ENCODE data around the gene UBE2J2. TPM values are rescaled to one million over a fixed set of nuclear protein-coding genes. Genes with fewer than 3 reads are reported as not detected.

Gene UBE2J2
- total RNA-seq, 2 experiments from 2014 or later = 48.5 to 49.7 TPM

GRCh38 chr1:1307261-1307922, 33.7 kb upstream of the UBE2J2 start:
- CTCF ChIA-PET = interaction anchor here (1.3 kb wide), 1 partner anchor 39 kb away, joined by 5 read pairs; no protein-coding TSS in a partner anchor
- H3K27me3 Mint-ChIP-seq (ENCODE audit: low read depth) = no peaks in the 10 kb centered on the region
- peak overlapping the region; percentile 78 for H3K4me3 Mint-ChIP-seq
- no peak overlapping the region for H3K27ac Mint-ChIP-seq
- no peak for DNase-seq
- no peaks in the 10 kb centered on the region for H3K9me3 Mint-ChIP-seq
- peaks cover 23% of the 10 kb centered on the region for H3K4me1 Mint-ChIP-seq (ENCODE audit: low read depth)
- intact Hi-C loops (cut with micrococcal nuclease) = loop anchor here (5.0 kb wide), 1 partner anchor 200 kb away; no protein-coding TSS in a partner anchor
- peaks cover 3% of the 10 kb centered on the region for H3K36me3 Mint-ChIP-seq (ENCODE audit: low read depth)

GRCh38 chr1:1306661-1307260, 33.1 kb upstream of the UBE2J2 start:
- no peaks in the 10 kb centered on the region for H3K27me3 Mint-ChIP-seq (ENCODE audit: low read depth)
- no peak for DNase-seq
- H3K4me1 Mint-ChIP-seq (ENCODE audit: low read depth) = peaks cover 23% of the 10 kb centered on the region
- intact Hi-C loops (cut with micrococcal nuclease) = loop anchor here (5.0 kb wide), 1 partner anchor 201 kb away; no protein-coding TSS in a partner anchor
- H3K27ac Mint-ChIP-seq = no peak overlapping the region
- peak overlapping the region; percentile 78 for H3K4me3 Mint-ChIP-seq
- no peaks in the 10 kb centered on the region for H3K9me3 Mint-ChIP-seq
- peaks cover 3% of the 10 kb centered on the region for H3K36me3 Mint-ChIP-seq (ENCODE audit: low read depth)
- CTCF ChIA-PET = interaction anchor here (1.3 kb wide), 1 partner anchor 40 kb away, joined by 5 read pairs; no protein-coding TSS in a partner anchor

- Mint-ChIP-seq H3K36me3 (ENCODE audit: low read depth) (peaks cover 3% of the 10 kb centered on the region), H3K9me3 (no peaks in the 10 kb centered on the region), H3K27me3 (ENCODE audit: low read depth) (no peaks in the 10 kb centered on the region), H3K4me3 (peak overlapping the region; percentile 78), H3K4me1 (ENCODE audit: low read depth) (peaks cover 23% of the 10 kb centered on the region), H3K27ac (peak overlapping the region; percentile 54)
- CTCF ChIA-PET = interaction anchor here (1.2 kb wide), 1 partner anchor 242 kb away, joined by 4 read pairs; no protein-coding TSS in a partner anchor
- DNase-seq = peak; percentile 49
- intact Hi-C loops (cut with micrococcal nuclease) = loop anchor here (5.0 kb wide), 1 partner anchor 201 kb away; no protein-coding TSS in a partner anchor
Measured at GRCh38 chr1:1306070-1306660, 32.5 kb upstream of the UBE2J2 start.

- Mint-ChIP-seq H3K4me3 (peak overlapping the region; percentile 78), H3K27me3 (ENCODE audit: low read depth) (no peaks in the 10 kb centered on the region), H3K27ac (peak overlapping the region; percentile 54), H3K4me1 (ENCODE audit: low read depth) (peaks cover 21% of the 10 kb centered on the region), H3K36me3 (ENCODE audit: low read depth) (no peaks in the 10 kb centered on the region), H3K9me3 (no peaks in the 10 kb centered on the region)
- intact Hi-C loops (cut with micrococcal nuclease) = loop anchor here (1.0 to 5.0 kb wide), 2 partner anchors 67 to 202 kb away; no protein-coding TSS in a partner anchor
- peak; percentile 69 for DNase-seq
- CTCF ChIA-PET = interaction anchor here (0.6 to 1.2 kb wide), 3 partner anchors 66 to 288 kb away, joined by 3 to 4 read pairs (median 3); no protein-coding TSS in a partner anchor
Measured at GRCh38 chr1:1305300-1306069, 31.8 kb upstream of the UBE2J2 start.

- Mint-ChIP-seq H3K4me1 (ENCODE audit: low read depth) (peaks cover 21% of the 10 kb centered on the region), H3K9me3 (no peaks in the 10 kb centered on the region), H3K4me3 (no peak overlapping the region), H3K27ac (no peak overlapping the region), H3K36me3 (ENCODE audit: low read depth) (no peaks in the 10 kb centered on the region), H3K27me3 (ENCODE audit: low read depth) (no peaks in the 10 kb centered on the region)
- intact Hi-C loops (cut with micrococcal nuclease) = loop anchor here (1.0 to 5.0 kb wide), 2 partner anchors 68 to 203 kb away; no protein-coding TSS in a partner anchor
- CTCF ChIA-PET = interaction anchor here (0.6 to 1.2 kb wide), 2 partner anchors 241 to 289 kb away, joined by 3 to 4 read pairs; no protein-coding TSS in a partner anchor
- no peak for DNase-seq
Measured at GRCh38 chr1:1304331-1305299, 31.0 kb upstream of the UBE2J2 start.

- CTCF ChIA-PET = no interaction called here
- no peak for DNase-seq
- Mint-ChIP-seq H3K27me3 (ENCODE audit: low read depth) (no peaks in the 10 kb centered on the region), H3K4me3 (no peak overlapping the region), H3K9me3 (no peaks in the 10 kb centered on the region), H3K27ac (no peak overlapping the region), H3K36me3 (ENCODE audit: low read depth) (no peaks in the 10 kb centered on the region), H3K4me1 (ENCODE audit: low read depth) (peaks cover 21% of the 10 kb centered on the region)
- intact Hi-C loops (cut with micrococcal nuclease) = no loop called here
Measured at GRCh38 chr1:1303736-1304135, 30.1 kb upstream of the UBE2J2 start.

GRCh38 chr1:1302951-1303509, 29.4 kb upstream of the UBE2J2 start:
- H3K4me3 Mint-ChIP-seq = no peak overlapping the region
- H3K27me3 Mint-ChIP-seq (ENCODE audit: low read depth) = no peaks in the 10 kb centered on the region
- CTCF ChIA-PET = no interaction called here
- no peak for DNase-seq
- intact Hi-C loops (cut with micrococcal nuclease) = no loop called here
- H3K27ac Mint-ChIP-seq = no peak overlapping the region
- H3K4me1 Mint-ChIP-seq (ENCODE audit: low read depth) = peaks cover 21% of the 10 kb centered on the region
- H3K36me3 Mint-ChIP-seq (ENCODE audit: low read depth) = no peaks in the 10 kb centered on the region
- no peaks in the 10 kb centered on the region for H3K9me3 Mint-ChIP-seq

- H3K27me3 Mint-ChIP-seq (ENCODE audit: low read depth) = no peaks in the 10 kb centered on the region
- CTCF ChIA-PET = no interaction called here
- no peak for DNase-seq
- no peaks in the 10 kb centered on the region for H3K9me3 Mint-ChIP-seq
- intact Hi-C loops (cut with micrococcal nuclease) = no loop called here
- H3K4me1 Mint-ChIP-seq (ENCODE audit: low read depth) = peaks cover 19% of the 10 kb centered on the region
- no peak overlapping the region for H3K27ac Mint-ChIP-seq
- no peaks in the 10 kb centered on the region for H3K36me3 Mint-ChIP-seq (ENCODE audit: low read depth)
- H3K4me3 Mint-ChIP-seq = no peak overlapping the region
Measured at GRCh38 chr1:1302006-1302430, 28.4 kb upstream of the UBE2J2 start.

- H3K4me1 Mint-ChIP-seq (ENCODE audit: low read depth) = peaks cover 4% of the 10 kb centered on the region
- no peaks in the 10 kb centered on the region for H3K36me3 Mint-ChIP-seq (ENCODE audit: low read depth)
- no peaks in the 10 kb centered on the region for H3K27me3 Mint-ChIP-seq (ENCODE audit: low read depth)
- CTCF ChIA-PET = interaction anchor here (0.6 to 1.5 kb wide), 3 partner anchors 19 to 25 kb away, joined by 3 to 5 read pairs (median 4); no protein-coding TSS in a partner anchor
- intact Hi-C loops (cut with micrococcal nuclease) = no loop called here
- no peaks in the 10 kb centered on the region for H3K9me3 Mint-ChIP-seq
- no peak overlapping the region for H3K4me3 Mint-ChIP-seq
- no peak overlapping the region for H3K27ac Mint-ChIP-seq
- no peak for DNase-seq
Measured at GRCh38 chr1:1300352-1300739, 26.7 kb upstream of the UBE2J2 start.

- H3K36me3 Mint-ChIP-seq (ENCODE audit: low read depth) = no peaks in the 10 kb centered on the region
- peaks cover 2% of the 10 kb centered on the region for H3K4me1 Mint-ChIP-seq (ENCODE audit: low read depth)
- H3K27me3 Mint-ChIP-seq (ENCODE audit: low read depth) = no peaks in the 10 kb centered on the region
- intact Hi-C loops (cut with micrococcal nuclease) = no loop called here
- no peak for DNase-seq
- no peaks in the 10 kb centered on the region for H3K9me3 Mint-ChIP-seq
- no peak overlapping the region for H3K4me3 Mint-ChIP-seq
- no peak overlapping the region for H3K27ac Mint-ChIP-seq
- CTCF ChIA-PET = interaction anchor here (0.6 to 1.5 kb wide), 3 partner anchors 18 to 25 kb away, joined by 3 to 5 read pairs (median 4); no protein-coding TSS in a partner anchor
Measured at GRCh38 chr1:1299686-1300351, 26.2 kb upstream of the UBE2J2 start.
